HepG2 (cell line): ENCODE measurements around the gene KLHDC2. TPM values are rescaled to one million over a fixed set of nuclear protein-coding genes. Genes with fewer than 3 reads are reported as not detected.
A peak's percentile ranks its signal among the peaks of the same experiment; 100 is the strongest.

ENCODE experiments used
- CCDC6 ChIP-seq: sonication (generic); formaldehyde crosslinking; IDR thresholded peaks from 2 replicates; pipeline ENCODE4 v1.8.1; 2022; ENCODE audit warnings: mild to moderate bottlenecking, missing genetic modification reagents, moderate library complexity
- DR1 ChIP-seq: sonication (generic); formaldehyde crosslinking; IDR thresholded peaks from 2 replicates; pipeline ENCODE4 v1.8.0; 2021; ENCODE audit warnings: mild to moderate bottlenecking, missing genetic modification reagents, inconsistent platforms
- FOSL1 ChIP-seq: sonication (generic); formaldehyde crosslinking; IDR thresholded peaks from 2 replicates; pipeline ENCODE4 v1.9.0; 2021; ENCODE audit warnings: missing genetic modification reagents, borderline replicate concordance
- GATAD2A ChIP-seq: IDR thresholded peaks from 2 replicates; pipeline ENCODE4 v1.6.1; 2016
- KDM3A ChIP-seq: IDR thresholded peaks from 2 replicates; pipeline ENCODE4 v1.6.1; 2018; ENCODE audit warnings: low read depth, missing compliant biosample characterization
- NFE2 ChIP-seq: sonication (generic); formaldehyde crosslinking; IDR thresholded peaks from 2 replicates; pipeline ENCODE4 v1.4.0; 2020; ENCODE audit warnings: missing genetic modification reagents
- NFE2L2 ChIP-seq: fragments of 150-350 bp; IDR thresholded peaks from 2 replicates; pipeline ENCODE4 v1.6.1; 2014; ENCODE audit warnings: low read length
- RBM39 ChIP-seq: fragments of 200-400 bp; formaldehyde crosslinking; IDR thresholded peaks from one replicate; pipeline ENCODE4 v1.6.1; 2018; ENCODE audit warnings: antibody characterized with exemption, mild to moderate bottlenecking, low read depth, low read length; ENCODE audit not compliant: poor library complexity, severe bottlenecking
- RFX1 ChIP-seq: fragments of 450-650 bp; IDR thresholded peaks from 2 replicates; pipeline ENCODE4 v1.6.1; 2017
- SUZ12 ChIP-seq: fragments of 150-350 bp; IDR thresholded peaks from 2 replicates; pipeline ENCODE4 v1.6.1; 2014; ENCODE audit warnings: low read depth, low read length
- TEAD3 ChIP-seq: optimal IDR thresholded peaks from 2 replicates; pipeline ENCODE3; 2016; ENCODE audit warnings: borderline replicate concordance
- TMF1 ChIP-seq: sonication (generic); formaldehyde crosslinking; IDR thresholded peaks from 2 replicates; pipeline ENCODE4 v1.8.1; 2022; ENCODE audit warnings: low read depth, missing genetic modification reagents
- YY1 ChIP-seq: IDR thresholded peaks from 2 replicates; pipeline ENCODE4 v1.6.1; 2011; ENCODE audit warnings: low read length, low read depth, moderate library complexity, mild to moderate bottlenecking; ENCODE audit not compliant: insufficient read depth, insufficient replicate concordance
- ZFP36L2 ChIP-seq: sonication (generic); formaldehyde crosslinking; IDR thresholded peaks from 2 replicates; pipeline ENCODE4 v1.4.0; 2020; ENCODE audit warnings: missing genetic modification reagents
- ZNF251 ChIP-seq: sonication (generic); formaldehyde crosslinking; IDR thresholded peaks from 2 replicates; pipeline ENCODE4 v1.9.0; 2021; ENCODE audit warnings: mild to moderate bottlenecking, missing genetic modification reagents
- ZNF253 ChIP-seq: sonication (generic); formaldehyde crosslinking; IDR thresholded peaks from 2 replicates; pipeline ENCODE4 v1.8.0; 2022; ENCODE audit warnings: mild to moderate bottlenecking, missing genetic modification reagents, borderline replicate concordance
- ZNF572 ChIP-seq: sonication (generic); formaldehyde crosslinking; IDR thresholded peaks from 2 replicates; pipeline ENCODE4 v1.5.1; 2020; ENCODE audit warnings: mild to moderate bottlenecking, missing genetic modification reagents
- ZNF737 ChIP-seq: sonication (generic); formaldehyde crosslinking; IDR thresholded peaks from 2 replicates; pipeline ENCODE4 v1.5.0; 2020; ENCODE audit warnings: missing genetic modification reagents, mild to moderate bottlenecking, borderline replicate concordance
- polyA plus RNA-seq, 8 experiments: library from polyadenylated mRNA; depleted of rRNA in 3 of 8; stranded (reverse) in 7 of 8; unstranded in 1 of 8; fragments of >200 nt; fragmentation: Illumina TruSeq in 4 of 8; extraction: Trizol in 4 of 8; gene quantifications; 2 replicates each; pipeline versions ENCODE4 v1.2.1 to v1.2.3, GENCODE V29; 2011 to 2016; ENCODE audit warnings: low read depth in 4 of 8, missing spikeins in 1 of 8, mixed read lengths in 1 of 8; ENCODE audit not compliant: insufficient read depth in 1 of 8
- total RNA-seq, 5 experiments: library from RNA; depleted of rRNA; stranded (reverse); fragments of >200 nt; fragmentation: Illumina TruSeq; extraction: Trizol; gene quantifications; 2 replicates each; pipeline ENCODE4 v1.2.3, GENCODE V29; 2016; ENCODE audit warnings: low read depth in 1 of 5
- TF ChIP-seq, protein P1 (sequence below): sonication (generic); formaldehyde crosslinking; IDR thresholded peaks from 2 replicates; pipeline ENCODE4 v1.4.0; 2020; ENCODE audit warnings: mild to moderate bottlenecking, missing genetic modification reagents
- TF ChIP-seq, protein P2 (sequence below): sonication (generic); formaldehyde crosslinking; IDR thresholded peaks from 2 replicates; pipeline ENCODE4 v1.9.0; 2022; ENCODE audit warnings: low read depth, missing genetic modification reagents
- TF ChIP-seq, protein P3 (sequence below): sonication (generic); formaldehyde crosslinking; IDR thresholded peaks from 2 replicates; pipeline ENCODE4 v1.8.0; 2022; ENCODE audit warnings: mild to moderate bottlenecking, missing genetic modification reagents
- TF ChIP-seq, protein P4 (sequence below): sonication (generic); formaldehyde crosslinking; IDR thresholded peaks from 2 replicates; pipeline ENCODE4 v1.9.0; 2021; ENCODE audit warnings: missing genetic modification reagents, borderline replicate concordance
- TF ChIP-seq, protein P5 (sequence below), 2 experiments: sonication (generic) in 1 of 2; formaldehyde crosslinking in 1 of 2; IDR thresholded peaks; 2 replicates each; pipeline versions ENCODE4 v1.4.0 to v1.6.1; 2018 to 2020; ENCODE audit warnings: missing genetic modification reagents in 2 of 2, borderline replicate concordance in 1 of 2, low read depth in 1 of 2, mild to moderate bottlenecking in 1 of 2, missing biosample characterization in 1 of 2

KLHDC2 gene
- total and polyA plus RNA-seq, 2 of the 13 experiments (the other 11 are each of a cell fraction or from before 2014, with no cell fraction given), result 95.5 to 170 TPM

DNA sequence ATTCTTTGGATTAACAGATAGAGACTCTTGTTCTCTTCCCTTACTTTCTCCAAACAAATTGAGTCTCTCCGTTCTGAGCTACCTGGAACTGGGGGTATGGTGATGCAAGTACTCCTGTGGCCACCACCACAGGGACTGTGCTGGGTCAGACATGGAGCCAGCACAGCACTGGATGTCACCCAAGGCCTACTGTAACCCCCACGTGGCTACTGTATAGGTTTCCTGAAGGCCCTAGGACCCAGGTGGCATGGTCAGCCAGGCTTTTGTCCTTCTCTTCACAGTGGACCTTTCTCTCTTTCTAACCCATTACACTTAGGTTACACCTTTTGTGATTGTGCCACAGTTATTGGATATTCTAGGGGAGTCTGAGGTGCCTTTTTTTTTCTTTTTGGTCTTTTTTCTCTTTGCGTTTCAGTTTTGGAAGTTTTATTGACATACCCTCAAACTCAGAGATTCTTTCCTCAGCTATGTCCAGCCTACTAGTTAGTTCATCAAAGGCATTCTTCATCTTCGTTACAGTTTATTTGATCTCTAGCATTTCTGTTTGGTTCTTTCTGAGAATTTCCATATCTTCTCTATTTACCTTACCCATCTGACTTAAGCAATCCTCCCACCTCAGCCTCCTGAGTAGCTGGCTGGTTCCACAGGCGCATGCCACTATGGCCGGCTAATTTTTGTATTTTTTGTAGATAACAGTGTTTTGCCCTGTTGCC lies 6.0 kb upstream of the KLHDC2 start (continued):
- no peak for TF ChIP-seq TMF1 (CRISPR knock-in tag)
- TF ChIP-seq NFE2L2, result no peak
- no peak for TF ChIP-seq SUZ12
- no peak for TF ChIP-seq DR1
- no peak for TF ChIP-seq ZFP36L2 (CRISPR knock-in tag)
- no peak for TF ChIP-seq KDM3A (CRISPR knock-in tag)
- TF ChIP-seq, protein P1, sequence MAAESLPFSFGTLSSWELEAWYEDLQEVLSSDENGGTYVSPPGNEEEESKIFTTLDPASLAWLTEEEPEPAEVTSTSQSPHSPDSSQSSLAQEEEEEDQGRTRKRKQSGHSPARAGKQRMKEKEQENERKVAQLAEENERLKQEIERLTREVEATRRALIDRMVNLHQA, result no peak
- TF ChIP-seq FOSL1 (CRISPR knock-in tag), result no peak
- no peak for TF ChIP-seq CCDC6 (CRISPR knock-in tag)
- TF ChIP-seq NFE2 (CRISPR knock-in tag), result no peak
- 0 out of 2 replicates have a peak, but pooled peaks have one; percentile 24 for TF ChIP-seq GATAD2A (CRISPR knock-in tag)
- no peak for TF ChIP-seq ZNF253 (CRISPR knock-in tag)
- no peak for TF ChIP-seq ZNF737 (CRISPR knock-in tag)
- TF ChIP-seq, protein P2, sequence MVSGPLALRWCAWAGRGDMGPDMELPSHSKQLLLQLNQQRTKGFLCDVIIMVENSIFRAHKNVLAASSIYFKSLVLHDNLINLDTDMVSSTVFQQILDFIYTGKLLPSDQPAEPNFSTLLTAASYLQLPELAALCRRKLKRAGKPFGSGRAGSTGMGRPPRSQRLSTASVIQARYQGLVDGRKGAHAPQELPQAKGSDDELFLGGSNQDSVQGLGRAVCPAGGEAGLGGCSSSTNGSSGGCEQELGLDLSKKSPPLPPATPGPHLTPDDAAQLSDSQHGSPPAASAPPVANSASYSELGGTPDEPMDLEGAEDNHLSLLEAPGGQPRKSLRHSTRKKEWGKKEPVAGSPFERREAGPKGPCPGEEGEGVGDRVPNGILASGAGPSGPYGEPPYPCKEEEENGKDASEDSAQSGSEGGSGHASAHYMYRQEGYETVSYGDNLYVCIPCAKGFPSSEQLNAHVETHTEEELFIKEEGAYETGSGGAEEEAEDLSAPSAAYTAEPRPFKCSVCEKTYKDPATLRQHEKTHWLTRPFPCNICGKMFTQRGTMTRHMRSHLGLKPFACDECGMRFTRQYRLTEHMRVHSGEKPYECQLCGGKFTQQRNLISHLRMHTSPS (CRISPR knock-in tag), result no peak
- no peak for TF ChIP-seq ZNF251 (CRISPR knock-in tag)
- TF ChIP-seq, protein P3, sequence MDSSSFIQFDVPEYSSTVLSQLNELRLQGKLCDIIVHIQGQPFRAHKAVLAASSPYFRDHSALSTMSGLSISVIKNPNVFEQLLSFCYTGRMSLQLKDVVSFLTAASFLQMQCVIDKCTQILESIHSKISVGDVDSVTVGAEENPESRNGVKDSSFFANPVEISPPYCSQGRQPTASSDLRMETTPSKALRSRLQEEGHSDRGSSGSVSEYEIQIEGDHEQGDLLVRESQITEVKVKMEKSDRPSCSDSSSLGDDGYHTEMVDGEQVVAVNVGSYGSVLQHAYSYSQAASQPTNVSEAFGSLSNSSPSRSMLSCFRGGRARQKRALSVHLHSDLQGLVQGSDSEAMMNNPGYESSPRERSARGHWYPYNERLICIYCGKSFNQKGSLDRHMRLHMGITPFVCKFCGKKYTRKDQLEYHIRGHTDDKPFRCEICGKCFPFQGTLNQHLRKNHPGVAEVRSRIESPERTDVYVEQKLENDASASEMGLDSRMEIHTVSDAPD (CRISPR knock-in tag), result no peak
- TF ChIP-seq ZNF572 (CRISPR knock-in tag), result no peak
- no peak for TF ChIP-seq YY1
- no peak for TF ChIP-seq TEAD3 (CRISPR knock-in tag)
- TF ChIP-seq, protein P4, sequence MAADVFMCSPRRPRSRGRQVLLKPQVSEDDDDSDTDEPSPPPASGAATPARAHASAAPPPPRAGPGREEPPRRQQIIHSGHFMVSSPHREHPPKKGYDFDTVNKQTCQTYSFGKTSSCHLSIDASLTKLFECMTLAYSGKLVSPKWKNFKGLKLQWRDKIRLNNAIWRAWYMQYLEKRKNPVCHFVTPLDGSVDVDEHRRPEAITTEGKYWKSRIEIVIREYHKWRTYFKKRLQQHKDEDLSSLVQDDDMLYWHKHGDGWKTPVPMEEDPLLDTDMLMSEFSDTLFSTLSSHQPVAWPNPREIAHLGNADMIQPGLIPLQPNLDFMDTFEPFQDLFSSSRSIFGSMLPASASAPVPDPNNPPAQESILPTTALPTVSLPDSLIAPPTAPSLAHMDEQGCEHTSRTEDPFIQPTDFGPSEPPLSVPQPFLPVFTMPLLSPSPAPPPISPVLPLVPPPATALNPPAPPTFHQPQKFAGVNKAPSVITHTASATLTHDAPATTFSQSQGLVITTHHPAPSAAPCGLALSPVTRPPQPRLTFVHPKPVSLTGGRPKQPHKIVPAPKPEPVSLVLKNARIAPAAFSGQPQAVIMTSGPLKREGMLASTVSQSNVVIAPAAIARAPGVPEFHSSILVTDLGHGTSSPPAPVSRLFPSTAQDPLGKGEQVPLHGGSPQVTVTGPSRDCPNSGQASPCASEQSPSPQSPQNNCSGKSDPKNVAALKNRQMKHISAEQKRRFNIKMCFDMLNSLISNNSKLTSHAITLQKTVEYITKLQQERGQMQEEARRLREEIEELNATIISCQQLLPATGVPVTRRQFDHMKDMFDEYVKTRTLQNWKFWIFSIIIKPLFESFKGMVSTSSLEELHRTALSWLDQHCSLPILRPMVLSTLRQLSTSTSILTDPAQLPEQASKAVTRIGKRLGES (CRISPR knock-in tag), result no peak
- TF ChIP-seq RBM39, result no peak
- TF ChIP-seq, protein P5, sequence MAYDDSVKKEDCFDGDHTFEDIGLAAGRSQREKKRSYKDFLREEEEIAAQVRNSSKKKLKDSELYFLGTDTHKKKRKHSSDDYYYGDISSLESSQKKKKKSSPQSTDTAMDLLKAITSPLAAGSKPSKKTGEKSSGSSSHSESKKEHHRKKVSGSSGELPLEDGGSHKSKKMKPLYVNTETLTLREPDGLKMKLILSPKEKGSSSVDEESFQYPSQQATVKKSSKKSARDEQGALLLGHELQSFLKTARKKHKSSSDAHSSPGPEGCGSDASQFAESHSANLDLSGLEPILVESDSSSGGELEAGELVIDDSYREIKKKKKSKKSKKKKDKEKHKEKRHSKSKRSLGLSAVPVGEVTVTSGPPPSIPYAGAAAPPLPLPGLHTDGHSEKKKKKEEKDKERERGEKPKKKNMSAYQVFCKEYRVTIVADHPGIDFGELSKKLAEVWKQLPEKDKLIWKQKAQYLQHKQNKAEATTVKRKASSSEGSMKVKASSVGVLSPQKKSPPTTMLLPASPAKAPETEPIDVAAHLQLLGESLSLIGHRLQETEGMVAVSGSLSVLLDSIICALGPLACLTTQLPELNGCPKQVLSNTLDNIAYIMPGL (CRISPR knock-in tag; IDR thresholded peaks at IDR 0.05; ENCODE audit: borderline replicate concordance in 1 of 2, low read depth in 1 of 2), result no peak
- TF ChIP-seq RFX1, result no peak
